CD4-positive, alpha-beta memory T cell (primary cell): Measurements from ENCODE around the gene GIMD1. TPM values are rescaled to one million over a fixed set of nuclear protein-coding genes. Genes with fewer than 3 reads are reported as not detected.

Experiments
- CTCF ChIA-PET: fragments of 350-600 bp; sonication (Branson Sonifier 250); formaldehyde crosslinking; loops from one replicate; lab custom pipeline; 2021; ENCODE audit warnings: inconsistent platforms; ENCODE audit not compliant: partially characterized antibody; lab: Charles Lee
- POLR2A ChIA-PET: fragments of 350-600 bp; sonication (Branson Sonifier 250); formaldehyde crosslinking; loops from one replicate; lab custom pipeline; 2021; ENCODE audit not compliant: partially characterized antibody; lab: Charles Lee
- DNase-seq, 5 donors: peaks; one replicate each; pipeline versions ENCODE4 v3.0.0 to v3.0.0-alpha.2; 2020 to 2022; ENCODE audit warnings: mixed read lengths in 1 of 5
- H3K27ac ChIP-seq: one replicate; pipeline ENCODE4 v1.7.0; 2013; ENCODE audit warnings: low read depth, low read length
- H3K27me3 ChIP-seq: 2 replicates; pipeline ENCODE4 v1.7.0; 2013; ENCODE audit warnings: mild to moderate bottlenecking, low read length, moderate library complexity; ENCODE audit not compliant: insufficient read depth
- H3K36me3 ChIP-seq: 2 replicates; pipeline ENCODE4 v1.7.0; 2013; ENCODE audit warnings: mild to moderate bottlenecking, low read length, moderate library complexity; ENCODE audit not compliant: insufficient read depth
- H3K4me1 ChIP-seq: 2 replicates; pipeline ENCODE4 v1.7.0; 2013; ENCODE audit warnings: mild to moderate bottlenecking, low read length, moderate library complexity; ENCODE audit not compliant: insufficient read depth
- H3K4me3 ChIP-seq, 2 donors: one replicate each; pipeline ENCODE4 v1.7.0; 2013; ENCODE audit warnings: low read length in 2 of 2, mild to moderate bottlenecking in 1 of 2
- H3K9me3 ChIP-seq, 2 donors: one replicate each; pipeline ENCODE4 v1.7.0; 2013; ENCODE audit warnings: low read length in 2 of 2, control low read depth in 1 of 2; ENCODE audit not compliant: control insufficient read depth in 1 of 2
- H3K27ac Mint-ChIP-seq, 7 donors: one replicate each; pipeline ENCODE4 v1.8.0; 2020 to 2021; ENCODE audit warnings: mixed read lengths in 7 of 7, mild to moderate bottlenecking in 6 of 7, inconsistent platforms in 3 of 7, moderate library complexity in 3 of 7
- H3K27me3 Mint-ChIP-seq, 2 donors: one replicate each; pipeline ENCODE4 v1.8.0; 2020 to 2021; ENCODE audit warnings: mixed read lengths in 2 of 2
- H3K36me3 Mint-ChIP-seq, 2 donors: one replicate each; pipeline ENCODE4 v1.8.0; 2020 to 2021; ENCODE audit warnings: mixed read lengths in 2 of 2, inconsistent platforms in 1 of 2, mild to moderate bottlenecking in 1 of 2
- H3K4me1 Mint-ChIP-seq, 4 donors: one replicate each; pipeline ENCODE4 v1.8.0; 2020 to 2021; ENCODE audit warnings: mixed read lengths in 4 of 4, mild to moderate bottlenecking in 1 of 4
- H3K4me3 Mint-ChIP-seq, 8 donors: one replicate each; pipeline ENCODE4 v1.8.0; 2020 to 2021; ENCODE audit warnings: mixed read lengths in 8 of 8, mild to moderate bottlenecking in 7 of 8, moderate library complexity in 6 of 8, inconsistent platforms in 3 of 8
- H3K9me3 Mint-ChIP-seq, 8 donors: one replicate each; pipeline ENCODE4 v1.8.0; 2020 to 2021; ENCODE audit warnings: mixed read lengths in 8 of 8, mild to moderate bottlenecking in 5 of 8, inconsistent platforms in 3 of 8, moderate library complexity in 1 of 8
- intact Hi-C: fragments of 100-400 bp; cut with micrococcal nuclease; formaldehyde crosslinking; loops from one replicate; pipeline ENCODE4 v1.15.1; 2023
- polyA plus RNA-seq, 2 donors: library from polyadenylated mRNA; unstranded; fragments of 300-500 nt; fragmentation: Illumina TruSeq; gene quantifications; one replicate each; pipeline ENCODE4 v1.2.3, GENCODE V29; 2021
- total RNA-seq, 2 experiments: library from RNA; stranded (reverse); gene quantifications; one replicate each; pipeline ENCODE4 v1.2.3, GENCODE V29; 2021

GIMD1 gene
- total and polyA plus RNA-seq, 4 experiments from 2014 or later = not detected

DNA sequence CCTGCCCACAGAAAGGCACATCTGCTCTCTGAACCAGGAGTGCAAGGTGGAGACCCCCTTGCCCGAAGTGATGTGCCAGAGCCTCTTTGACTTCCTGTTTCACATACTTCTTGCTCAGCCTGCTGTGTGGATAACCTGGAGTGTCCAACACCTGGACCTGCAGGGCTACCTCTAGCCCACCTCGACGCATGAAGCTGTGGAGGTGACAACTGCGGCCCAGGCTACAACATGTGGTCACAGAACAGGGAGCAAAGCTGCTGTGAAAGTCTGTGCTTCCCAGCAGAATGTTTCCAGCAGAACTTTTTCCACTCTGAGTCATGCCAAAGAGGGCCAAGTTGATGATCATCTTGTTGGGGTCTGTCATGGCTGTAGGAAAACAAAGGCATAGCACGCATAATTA is 1.5 kb downstream of the GIMD1 start:
- no peaks in the 10 kb centered on the region for H3K4me1 ChIP-seq
- Mint-ChIP-seq H3K36me3 (no peaks in the 10 kb centered on the region), H3K27me3 (peaks cover 9% of the 10 kb centered on the region in 2 donors), H3K27ac (no peak overlapping the region), H3K9me3 (no peaks in the 10 kb centered on the region), H3K4me3 (no peak overlapping the region), H3K4me1 (peaks cover 0 to 4% (median 0%) of the 10 kb centered on the region in 4 donors)
- H3K36me3 ChIP-seq = no peaks in the 10 kb centered on the region
- DNase-seq = no peak
- H3K27me3 ChIP-seq = no peaks in the 10 kb centered on the region
- ChIA-PET CTCF (no interaction called here), POLR2A (no interaction called here)
- intact Hi-C loops = no loop called here
- no peak overlapping the region for H3K27ac ChIP-seq
- no peak overlapping the region for H3K4me3 ChIP-seq
- H3K9me3 ChIP-seq = no peaks in the 10 kb centered on the region

DNA sequence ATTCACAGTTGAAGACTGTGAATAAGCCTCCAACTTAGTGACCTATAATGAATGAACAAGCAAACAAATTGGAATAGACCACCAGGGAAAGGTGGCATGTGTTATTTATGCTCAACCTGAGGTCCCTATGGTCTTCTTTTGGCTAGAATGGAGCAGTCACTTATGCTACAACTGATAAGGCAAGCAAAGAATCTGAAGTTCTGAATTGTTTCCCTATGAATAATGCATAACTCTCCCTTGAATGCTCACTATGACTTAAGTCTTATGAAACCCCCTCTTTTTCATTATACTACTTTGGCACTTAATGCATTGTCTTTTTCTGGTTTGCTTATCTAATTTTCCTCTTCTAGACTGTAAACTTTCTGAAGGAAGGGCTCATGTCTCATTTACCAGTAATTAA is 2.6 kb downstream of the GIMD1 start:
- no peak overlapping the region for H3K27ac ChIP-seq
- H3K9me3 ChIP-seq = no peaks in the 10 kb centered on the region
- H3K4me3 ChIP-seq = no peak overlapping the region
- no peak for DNase-seq
- CTCF ChIA-PET = no interaction called here
- Mint-ChIP-seq H3K4me3 (no peak overlapping the region), H3K36me3 (no peaks in the 10 kb centered on the region), H3K9me3 (no peaks in the 10 kb centered on the region), H3K4me1 (peaks cover 0 to 4% (median 0%) of the 10 kb centered on the region in 4 donors), H3K27me3 (peaks cover 7 to 8% of the 10 kb centered on the region in 2 donors), H3K27ac (no peak overlapping the region)
- no peaks in the 10 kb centered on the region for H3K36me3 ChIP-seq
- intact Hi-C loops = no loop called here
- no peaks in the 10 kb centered on the region for H3K27me3 ChIP-seq
- POLR2A ChIA-PET = no interaction called here
- no peaks in the 10 kb centered on the region for H3K4me1 ChIP-seq

DNA sequence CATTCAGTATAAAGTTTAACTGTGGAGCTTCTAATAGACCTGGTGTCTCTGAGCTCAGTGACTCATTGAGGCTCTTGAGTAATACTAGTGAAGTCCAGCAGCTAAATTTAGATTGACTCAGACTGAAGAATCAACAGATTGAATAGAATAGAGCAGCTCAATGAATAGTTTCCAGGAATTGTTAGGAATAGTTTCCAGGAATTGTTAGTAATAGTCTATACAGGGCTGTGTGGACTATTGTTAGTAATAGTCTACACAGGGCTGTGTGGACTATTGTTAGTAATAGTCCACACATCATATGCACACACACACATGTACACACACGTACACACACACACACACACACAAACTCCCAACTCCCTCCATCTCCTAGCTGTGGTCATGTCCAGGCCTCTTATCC is 3.0 kb downstream of the GIMD1 start:
- intact Hi-C loops = no loop called here
- H3K27ac Mint-ChIP-seq = no peak overlapping the region
- no peak for DNase-seq
- H3K4me1 Mint-ChIP-seq = peaks cover 0 to 4% (median 0%) of the 10 kb centered on the region in 4 donors
- no peaks in the 10 kb centered on the region for H3K9me3 Mint-ChIP-seq
- no peaks in the 10 kb centered on the region for H3K36me3 ChIP-seq
- POLR2A ChIA-PET = no interaction called here
- no peaks in the 10 kb centered on the region for H3K9me3 ChIP-seq
- H3K4me3 Mint-ChIP-seq = no peak overlapping the region
- H3K4me1 ChIP-seq = no peaks in the 10 kb centered on the region
- CTCF ChIA-PET = no interaction called here
- H3K36me3 Mint-ChIP-seq = no peaks in the 10 kb centered on the region
- no peaks in the 10 kb centered on the region for H3K27me3 ChIP-seq
- no peak overlapping the region for H3K27ac ChIP-seq
- peaks cover 7 to 8% of the 10 kb centered on the region in 2 donors for H3K27me3 Mint-ChIP-seq
- no peak overlapping the region for H3K4me3 ChIP-seq

DNA sequence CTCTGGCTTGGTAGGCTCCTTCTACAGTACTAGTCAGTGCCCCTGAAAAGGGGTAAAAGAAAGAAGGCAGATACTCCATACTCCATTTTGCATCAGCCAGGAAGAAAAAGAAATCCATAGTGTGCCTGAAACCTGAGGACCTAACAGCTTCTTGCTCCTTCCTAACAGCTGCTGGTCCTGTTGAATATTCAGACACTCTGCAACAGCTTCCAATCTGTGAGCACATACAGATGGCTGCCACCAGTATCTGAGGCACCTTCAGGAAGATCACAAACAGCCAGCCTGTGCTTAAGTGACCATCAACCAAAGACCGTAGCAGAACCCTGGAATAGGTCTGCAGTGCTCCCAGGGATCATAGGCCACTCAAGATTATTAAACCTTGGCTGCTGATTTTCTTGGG is 4.3 kb downstream of the GIMD1 start:
- Histone ChIP-seq H3K27me3 (no peaks in the 10 kb centered on the region), H3K27ac (no peak overlapping the region), H3K36me3 (no peaks in the 10 kb centered on the region), H3K4me1 (no peaks in the 10 kb centered on the region), H3K4me3 (no peak overlapping the region), H3K9me3 (no peaks in the 10 kb centered on the region)
- Mint-ChIP-seq H3K4me1 (peaks cover 0 to under 1% (median 0%) of the 10 kb centered on the region in 4 donors), H3K9me3 (no peaks in the 10 kb centered on the region), H3K36me3 (no peaks in the 10 kb centered on the region), H3K27me3 (peaks cover 5 to 6% of the 10 kb centered on the region in 2 donors), H3K27ac (no peak overlapping the region), H3K4me3 (no peak overlapping the region)
- CTCF ChIA-PET = no interaction called here
- DNase-seq = no peak
- POLR2A ChIA-PET = no interaction called here
- intact Hi-C loops = no loop called here

DNA sequence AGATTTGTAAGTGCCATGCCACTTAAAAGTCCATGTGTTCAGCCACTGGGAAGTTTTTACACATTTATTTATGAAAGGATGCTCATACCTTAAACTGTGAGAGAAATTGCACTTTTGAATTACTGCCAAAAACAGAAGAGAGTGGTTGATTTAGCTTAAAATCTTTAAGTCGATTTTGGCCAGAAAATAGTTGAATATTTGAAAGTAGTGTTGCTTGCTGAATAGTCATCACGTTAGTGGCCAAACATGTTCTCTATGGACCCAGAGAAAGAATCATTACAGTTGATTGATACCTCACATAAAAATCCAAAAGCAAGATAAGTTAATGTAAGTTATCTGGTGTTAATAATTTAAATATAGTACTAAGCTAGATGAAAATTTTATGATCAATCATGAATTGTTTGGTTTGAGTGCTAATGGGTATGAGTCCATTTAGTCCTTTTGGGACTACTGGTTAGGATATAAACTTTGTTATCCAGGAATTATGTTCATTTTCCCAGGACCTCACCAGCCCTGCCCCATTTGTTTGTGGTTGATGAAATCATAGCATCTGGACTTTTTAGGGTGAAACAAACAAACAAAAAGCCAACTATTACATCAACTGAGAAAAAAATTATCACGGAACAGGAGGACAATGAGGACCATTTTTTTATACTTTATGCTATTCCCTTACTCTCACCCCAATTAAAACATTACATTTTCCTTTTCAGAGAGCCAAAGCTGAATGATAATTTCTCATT is 6.3 kb downstream of the GIMD1 start:
- no peak overlapping the region for H3K27ac Mint-ChIP-seq
- ChIA-PET POLR2A (no interaction called here), CTCF (no interaction called here)
- no peaks in the 10 kb centered on the region for H3K9me3 Mint-ChIP-seq
- H3K27me3 ChIP-seq = no peaks in the 10 kb centered on the region
- H3K36me3 ChIP-seq = no peaks in the 10 kb centered on the region
- no peak overlapping the region for H3K27ac ChIP-seq
- no peaks in the 10 kb centered on the region for H3K9me3 ChIP-seq
- no peak overlapping the region for H3K4me3 ChIP-seq
- intact Hi-C loops = no loop called here
- DNase-seq = no peak
- no peaks in the 10 kb centered on the region for H3K4me1 Mint-ChIP-seq
- H3K27me3 Mint-ChIP-seq = peaks cover 3 to 4% of the 10 kb centered on the region in 2 donors
- H3K4me3 Mint-ChIP-seq = no peak overlapping the region
- H3K4me1 ChIP-seq = no peaks in the 10 kb centered on the region
- H3K36me3 Mint-ChIP-seq = no peaks in the 10 kb centered on the region

DNA sequence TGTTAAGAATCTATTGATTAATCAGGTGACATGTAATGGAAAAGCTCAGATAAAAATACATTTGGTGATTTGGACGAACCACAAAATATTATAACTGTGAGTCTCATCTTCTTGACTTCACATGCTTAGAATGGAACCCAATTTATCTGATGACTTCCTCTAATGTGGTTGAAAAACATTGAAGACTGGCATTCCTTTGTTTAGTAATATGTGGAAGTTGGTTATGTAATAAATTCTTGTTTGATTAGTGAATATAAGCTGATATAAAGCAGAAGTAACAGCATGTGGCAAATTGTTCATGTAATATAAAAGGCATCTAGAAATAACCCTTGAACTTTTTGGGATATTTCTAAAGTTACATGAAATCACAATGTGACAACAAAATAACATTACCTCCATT is 9.7 kb downstream of the GIMD1 start:
- intact Hi-C loops = no loop called here
- H3K9me3 Mint-ChIP-seq = no peaks in the 10 kb centered on the region
- no peak overlapping the region for H3K27ac ChIP-seq
- ChIA-PET POLR2A (no interaction called here), CTCF (no interaction called here)
- no peaks in the 10 kb centered on the region for H3K36me3 ChIP-seq
- no peaks in the 10 kb centered on the region for H3K27me3 ChIP-seq
- no peaks in the 10 kb centered on the region for H3K4me1 Mint-ChIP-seq
- DNase-seq = no peak
- H3K4me3 Mint-ChIP-seq = no peak overlapping the region
- no peak overlapping the region for H3K27ac Mint-ChIP-seq
- no peaks in the 10 kb centered on the region for H3K27me3 Mint-ChIP-seq
- no peaks in the 10 kb centered on the region for H3K9me3 ChIP-seq
- no peak overlapping the region for H3K4me3 ChIP-seq
- no peaks in the 10 kb centered on the region for H3K36me3 Mint-ChIP-seq
- H3K4me1 ChIP-seq = no peaks in the 10 kb centered on the region

DNA sequence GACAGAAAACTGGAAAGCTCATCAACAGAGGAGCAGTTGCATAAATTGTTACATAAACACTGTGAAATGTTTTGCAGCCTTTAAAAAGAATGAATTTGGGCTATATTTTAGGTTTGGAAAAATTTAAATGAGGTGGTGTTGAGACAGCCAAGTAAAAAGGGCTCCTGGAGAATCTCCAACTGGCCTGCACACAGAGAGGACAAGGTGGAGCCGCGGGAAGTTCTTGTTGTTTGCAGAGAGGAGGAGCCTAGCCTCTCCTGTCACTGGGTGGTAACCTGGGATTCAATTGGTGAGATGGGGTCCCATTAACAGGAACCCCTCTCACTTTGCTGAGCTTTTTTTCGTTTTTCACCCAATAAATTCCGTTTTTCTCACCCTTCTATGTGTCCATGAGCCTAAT is 13.4 kb downstream of the GIMD1 start:
- H3K36me3 ChIP-seq = no peaks in the 10 kb centered on the region

More for the DNA sequence above, 13.4 kb downstream of the GIMD1 start:
- H3K27ac Mint-ChIP-seq = no peak overlapping the region
- ChIA-PET CTCF (no interaction called here), POLR2A (no interaction called here)
- Histone ChIP-seq H3K27ac (no peak overlapping the region), H3K27me3 (no peaks in the 10 kb centered on the region), H3K4me3 (no peak overlapping the region), H3K9me3 (no peaks in the 10 kb centered on the region), H3K4me1 (no peaks in the 10 kb centered on the region)
- intact Hi-C loops = no loop called here
- no peak for DNase-seq
- peaks cover 0 to 3% (median 0%) of the 10 kb centered on the region in 4 donors for H3K4me1 Mint-ChIP-seq
- H3K36me3 Mint-ChIP-seq = peaks cover 0 to 10% of the 10 kb centered on the region in 2 donors
- no peaks in the 10 kb centered on the region for H3K9me3 Mint-ChIP-seq
- no peaks in the 10 kb centered on the region for H3K27me3 Mint-ChIP-seq
- H3K4me3 Mint-ChIP-seq = no peak overlapping the region
